ENCODE data around the gene OR11A1.
"Not testable (repeated sequence)": the region's sequence is repeated elsewhere in the genome, so short reads cannot be mapped to it uniquely, and the experiment has no call there.

The OR11A1 gene

DNA sequence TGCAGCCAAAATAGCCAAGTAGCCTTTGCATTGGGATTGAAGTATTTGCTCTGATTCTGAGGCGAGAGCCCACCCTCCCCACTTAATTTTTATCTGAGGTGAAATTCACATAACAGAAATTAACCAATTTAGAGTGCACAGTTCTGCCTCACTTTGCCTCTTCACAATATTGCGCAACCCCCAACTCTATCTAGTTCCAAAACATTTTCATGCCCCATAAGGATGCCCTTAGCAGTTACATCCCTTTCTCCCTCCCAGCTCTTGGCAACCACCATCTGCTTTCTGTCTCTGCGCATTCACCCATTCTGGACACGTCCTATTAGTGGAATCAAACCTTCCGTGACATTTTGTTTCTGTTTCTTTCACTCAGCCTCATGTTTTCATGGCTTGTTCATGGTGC lies 21.9 kb upstream of the OR11A1 start:
- no peak for DNase-seq (ENCODE audit: low read depth)

DNA sequence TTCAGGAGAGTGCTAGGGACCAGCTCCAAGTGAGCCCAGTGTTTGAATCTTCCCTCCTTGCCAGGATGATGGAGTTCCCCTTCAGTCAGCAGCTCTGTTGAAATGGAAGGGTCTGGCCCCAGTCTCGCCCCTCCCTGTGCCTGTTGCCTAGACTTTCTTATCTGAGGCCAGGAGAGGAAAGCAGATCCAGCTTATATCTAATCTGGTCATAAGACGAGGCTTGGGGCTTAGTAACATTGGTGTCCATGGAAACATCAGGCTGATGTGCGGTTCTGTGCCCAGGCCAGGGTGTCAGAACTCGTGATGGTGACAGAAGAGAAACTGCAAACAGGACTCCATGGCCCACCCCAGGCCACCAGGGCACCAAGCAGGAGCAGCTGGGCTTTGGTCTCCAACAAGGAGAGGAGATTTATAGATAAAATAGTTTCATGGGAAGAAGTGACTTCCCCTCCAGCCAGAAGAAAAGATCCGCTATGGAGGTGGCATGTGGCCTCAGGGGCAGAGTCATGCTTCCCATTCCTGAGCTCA lies 21.1 kb upstream of the OR11A1 start:
- peak; percentile 35 for DNase-seq (ENCODE audit: low read depth)

DNA sequence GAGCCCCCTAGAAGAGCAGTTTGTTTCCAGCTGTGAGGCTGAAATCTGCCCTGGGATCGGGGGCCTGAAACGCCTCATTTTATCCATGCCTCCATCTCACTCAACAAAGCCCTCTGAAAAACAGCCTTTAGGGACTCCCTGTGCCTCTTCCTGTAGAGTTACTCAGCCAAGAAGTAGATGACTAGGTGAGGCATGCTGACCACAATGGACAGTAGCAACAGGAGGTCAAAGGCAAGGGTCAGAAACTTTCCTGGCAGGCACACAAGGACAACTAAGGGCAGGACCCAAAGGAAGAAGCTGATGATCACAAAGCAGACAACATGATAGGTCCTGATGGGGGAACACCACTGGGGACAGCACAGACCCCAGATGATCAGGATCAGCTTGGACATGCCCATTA lies 18.1 kb upstream of the OR11A1 start:
- no peak for DNase-seq (ENCODE audit: low read depth)

DNA sequence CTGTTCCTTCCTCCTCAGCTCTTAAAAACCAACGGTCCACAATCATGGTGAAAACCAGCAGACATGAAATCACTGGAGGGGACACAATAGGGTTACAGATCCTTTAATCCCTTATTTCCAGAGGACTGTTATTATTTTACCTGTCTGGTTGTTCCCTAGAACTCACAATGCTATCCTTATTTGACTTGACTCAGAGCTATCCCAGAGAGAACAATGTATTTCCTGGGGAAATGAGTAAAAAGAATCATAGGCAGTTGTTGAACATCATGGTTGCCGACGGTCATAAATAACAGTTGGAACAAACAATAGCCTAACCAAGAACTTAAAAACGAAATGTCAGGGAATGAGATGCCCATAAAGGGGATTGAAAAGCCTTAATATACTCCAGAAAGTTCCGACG lies 9.4 kb upstream of the OR11A1 start:
- DNase-seq (ENCODE audit: low read depth) = no peak

DNA sequence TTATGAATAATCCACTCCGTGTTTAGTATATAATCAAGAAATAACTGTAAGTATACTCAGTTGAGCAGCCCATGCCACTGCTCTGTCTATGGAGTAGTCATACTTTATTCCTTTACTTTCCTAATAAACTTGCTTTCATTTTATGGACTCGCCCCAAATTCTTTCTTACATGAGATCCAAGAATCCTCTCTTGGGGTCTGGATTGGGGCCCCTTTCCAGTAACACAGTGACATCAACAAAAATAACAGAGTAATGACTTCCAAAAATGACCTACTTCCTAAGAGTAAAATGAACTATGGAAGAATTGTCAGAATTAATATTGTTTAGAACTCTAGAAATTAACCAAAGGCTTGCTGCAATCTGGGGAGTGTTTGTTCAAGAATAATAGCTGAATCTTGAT lies 8.9 kb upstream of the OR11A1 start:
- no peak for DNase-seq (ENCODE audit: low read depth)

DNA sequence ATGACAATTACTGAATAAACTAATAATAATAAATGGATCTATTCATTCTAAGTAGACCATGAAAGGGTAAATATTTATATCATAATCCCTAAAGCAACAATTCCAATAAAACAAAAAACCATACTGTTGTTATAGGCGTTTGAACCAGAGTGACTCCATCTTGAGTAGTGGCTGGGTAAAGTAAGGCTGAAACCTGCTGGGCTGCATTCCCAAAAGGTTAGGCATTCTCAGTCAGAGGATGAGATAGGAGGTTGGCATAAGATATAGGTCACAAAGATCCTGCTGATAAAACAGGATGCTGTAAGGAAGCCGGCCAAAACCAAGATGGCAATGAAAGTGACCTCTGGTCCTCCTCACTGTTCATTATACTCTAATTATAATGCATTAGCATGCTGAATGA lies 8.4 kb upstream of the OR11A1 start:
- no peak for DNase-seq (ENCODE audit: low read depth)

DNA sequence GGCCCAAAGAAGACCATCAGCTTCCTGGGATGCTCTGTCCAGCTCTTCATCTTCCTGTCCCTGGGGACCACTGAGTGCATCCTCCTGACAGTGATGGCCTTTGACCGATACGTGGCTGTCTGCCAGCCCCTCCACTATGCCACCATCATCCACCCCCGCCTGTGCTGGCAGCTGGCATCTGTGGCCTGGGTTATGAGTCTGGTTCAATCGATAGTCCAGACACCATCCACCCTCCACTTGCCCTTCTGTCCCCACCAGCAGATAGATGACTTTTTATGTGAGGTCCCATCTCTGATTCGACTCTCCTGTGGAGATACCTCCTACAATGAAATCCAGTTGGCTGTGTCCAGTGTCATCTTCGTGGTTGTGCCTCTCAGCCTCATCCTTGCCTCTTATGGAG lies 5.2 kb upstream of the OR11A1 start:
- DNase-seq (ENCODE audit: low read depth) = no peak

DNA sequence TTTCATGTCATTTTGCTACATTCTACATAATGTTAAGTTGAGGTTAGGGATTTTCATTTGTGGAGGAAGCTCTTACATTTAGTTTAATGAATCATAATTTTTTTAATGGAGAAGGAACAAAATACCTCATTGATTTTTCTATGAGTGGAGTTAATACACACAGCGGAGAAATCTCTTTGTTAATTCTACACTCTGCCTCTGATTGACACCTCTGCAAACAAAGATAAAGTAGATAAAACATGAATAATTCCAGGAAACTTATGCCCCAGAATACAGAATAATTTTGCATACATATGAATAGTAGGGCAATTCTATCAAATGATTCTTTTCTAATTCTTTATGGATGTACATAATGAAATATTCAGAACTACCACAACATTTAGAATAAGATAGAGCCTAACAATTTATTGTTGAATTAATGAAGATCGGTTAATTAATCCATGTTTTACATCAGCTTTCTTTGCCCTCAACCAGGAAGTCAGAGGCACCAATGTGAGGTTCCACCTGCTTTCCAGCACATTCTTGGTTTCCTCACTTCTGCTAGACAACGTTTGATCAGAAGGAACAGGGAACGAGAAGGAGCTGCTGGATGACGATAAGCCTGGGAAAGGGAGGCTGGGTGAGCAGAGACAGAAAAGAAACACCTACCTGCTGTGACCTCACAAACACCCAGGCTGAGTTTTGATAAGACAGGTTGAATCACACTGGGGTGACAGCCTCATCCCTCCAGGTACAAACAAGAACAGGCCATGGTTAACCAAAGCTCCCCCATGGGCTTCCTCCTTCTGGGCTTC lies 4.3 kb upstream of the OR11A1 start:
- no peak for DNase-seq (ENCODE audit: low read depth)

DNA sequence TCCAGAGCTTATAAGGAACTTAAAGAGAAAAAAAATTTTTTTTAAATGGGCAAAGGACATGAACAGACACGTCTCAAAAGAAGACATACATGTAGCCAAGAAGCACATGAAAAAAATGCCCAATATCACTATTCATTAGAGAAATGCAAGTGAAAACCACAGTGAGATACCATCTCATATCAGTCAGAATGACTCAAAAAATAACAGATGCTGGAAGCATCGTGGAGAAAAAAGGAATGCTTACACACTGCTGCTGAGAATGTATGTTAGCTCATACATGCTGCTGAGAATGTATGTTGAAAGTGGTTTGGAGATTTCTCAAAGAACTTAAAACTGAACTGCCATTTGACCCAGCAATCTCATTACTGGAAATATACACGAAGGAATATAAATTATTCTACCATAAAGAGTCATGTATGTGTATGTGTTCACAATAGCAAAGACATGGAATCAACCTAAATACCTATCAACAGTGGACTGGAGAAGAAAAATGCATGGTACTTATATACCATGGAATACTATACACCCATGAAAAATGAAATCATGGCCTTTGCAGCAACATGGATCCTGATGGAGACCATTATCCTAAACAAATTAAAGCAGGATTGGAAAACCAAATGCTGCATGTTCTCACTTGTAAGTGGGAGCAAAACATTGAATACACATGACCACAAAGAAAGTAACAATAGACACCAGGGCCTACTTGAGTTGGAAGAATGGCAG lies 5.2 kb downstream of the OR11A1 start:
- no peak for DNase-seq (ENCODE audit: low read depth)

DNA sequence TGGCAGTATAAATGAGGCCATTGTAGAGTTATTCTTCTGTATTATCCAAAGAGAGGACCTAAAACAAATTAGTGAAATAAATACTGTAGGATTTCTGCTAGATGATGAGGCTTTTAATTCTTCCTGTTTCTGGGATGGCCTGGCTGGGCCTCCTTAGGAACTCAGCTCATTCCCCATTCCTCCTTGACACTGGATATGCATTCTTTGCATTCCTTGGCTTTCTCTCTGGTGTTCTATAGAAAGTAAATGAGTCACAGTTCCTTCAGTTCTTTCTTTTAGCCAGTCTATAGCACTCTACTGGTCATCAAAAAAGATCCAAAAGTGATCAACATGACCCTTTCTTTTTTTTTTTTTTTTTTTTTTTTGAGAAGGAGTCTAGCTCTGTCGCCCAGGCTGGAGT lies 9.2 kb downstream of the OR11A1 start:
- DNase-seq (ENCODE audit: low read depth) = no peak

DNA sequence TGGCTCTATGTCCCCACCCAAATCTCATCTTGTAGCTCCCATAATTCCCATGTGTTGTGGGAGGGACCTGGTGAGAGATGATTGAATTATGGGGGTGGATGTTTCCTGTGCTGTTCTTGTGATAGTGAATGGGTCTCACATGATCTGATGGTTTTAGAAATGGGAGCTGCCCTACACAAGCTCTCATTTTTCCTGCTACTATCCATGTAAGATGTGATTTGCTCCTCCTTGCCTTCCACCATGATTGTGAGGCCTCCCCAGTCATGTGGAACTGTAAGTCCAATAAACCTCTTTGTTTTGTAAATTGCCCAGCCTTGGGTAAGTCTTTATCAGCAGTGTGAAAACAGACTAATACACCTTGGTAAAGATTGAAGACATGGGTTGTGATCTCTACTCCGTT lies 12.8 kb downstream of the OR11A1 start:
- not testable (repeated sequence) for DNase-seq (ENCODE audit: low read depth)

DNA sequence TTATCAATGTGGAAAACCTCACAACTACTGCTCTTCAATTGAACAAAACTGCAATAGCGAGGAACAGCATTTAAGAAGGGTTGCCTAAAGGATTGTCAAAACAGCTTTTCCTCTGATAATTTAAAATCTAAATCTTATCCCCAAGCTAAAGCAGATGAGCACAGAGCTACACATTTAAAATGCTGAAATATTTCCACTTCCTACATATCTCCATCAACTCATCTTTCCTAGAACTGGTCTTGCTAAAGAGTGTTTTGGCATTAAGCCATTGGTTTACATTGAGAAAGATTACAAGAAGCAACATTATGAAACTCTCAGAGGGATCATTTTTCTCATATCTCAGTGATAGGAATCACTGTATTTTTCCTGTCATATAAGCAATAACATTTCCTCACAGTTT lies 14.2 kb downstream of the OR11A1 start:
- DNase-seq (ENCODE audit: low read depth) = no peak

DNA sequence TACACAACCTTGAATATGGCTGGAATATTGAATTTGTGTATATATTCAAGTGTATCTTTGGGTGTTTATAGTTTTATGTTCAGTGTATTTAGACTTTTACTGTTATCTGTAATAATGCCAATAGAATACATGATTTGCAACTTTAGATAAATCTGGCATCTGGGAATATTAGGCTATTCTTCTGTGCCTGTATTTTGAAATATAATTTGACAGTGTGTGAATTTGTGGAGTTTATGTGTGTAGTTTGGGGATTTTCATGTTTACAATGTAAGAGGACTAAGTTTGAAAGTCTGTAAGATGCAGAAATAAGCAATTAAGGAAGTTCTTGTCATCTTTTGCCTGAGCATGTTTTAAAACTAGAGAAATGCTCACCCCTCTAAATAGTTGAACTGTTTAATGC lies 17.9 kb downstream of the OR11A1 start, which contains the start of gene OR10C1:
OR10C1 (plus strand) TSS at position 301 of the 400 bp plus-strand sequence. CDS start 710 bp downstream, outside the sequence.
- no peak for DNase-seq (ENCODE audit: low read depth)

DNA sequence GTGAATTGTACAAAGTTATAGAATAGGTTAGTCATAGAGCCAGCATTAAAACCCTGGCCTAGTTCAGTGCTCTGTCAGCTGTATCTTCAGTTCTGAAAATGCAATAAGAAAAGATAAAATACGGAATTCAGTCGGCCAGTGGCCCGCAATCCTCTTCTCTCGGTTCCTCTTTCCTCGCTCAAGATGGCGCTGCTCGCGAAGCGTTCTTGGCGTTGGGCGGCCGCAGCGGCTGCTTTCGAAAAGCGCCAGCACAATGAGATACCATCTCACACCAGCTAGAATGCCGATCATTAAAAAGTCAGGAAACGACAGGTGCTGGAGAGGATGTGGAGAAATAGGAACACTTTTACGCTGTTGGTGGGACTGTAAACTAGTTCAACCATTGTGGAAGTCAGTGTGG lies 20.1 kb downstream of the OR11A1 start:
- not testable (repeated sequence) for DNase-seq (ENCODE audit: low read depth)

DNA sequence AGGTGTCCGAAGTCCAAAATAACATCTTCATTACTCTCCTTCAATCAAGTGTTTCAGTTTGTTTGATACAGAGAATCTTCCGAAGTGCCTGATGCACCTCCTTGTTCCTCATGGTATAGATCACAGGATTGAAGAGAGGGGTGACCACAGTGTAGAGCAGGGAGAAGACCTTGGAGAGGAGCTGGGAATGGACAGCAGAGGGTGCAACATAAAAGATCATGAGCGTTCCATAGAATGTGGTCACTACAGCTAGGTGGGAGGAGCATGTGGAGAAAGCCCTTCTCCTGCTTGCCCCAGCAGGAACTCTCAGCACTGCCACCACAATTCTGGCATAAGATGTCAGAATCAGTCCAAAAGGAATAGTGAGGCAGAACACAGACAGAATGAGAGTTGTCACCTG lies 30.2 kb downstream of the OR11A1 start:
- no peak for DNase-seq (ENCODE audit: low read depth)

DNA sequence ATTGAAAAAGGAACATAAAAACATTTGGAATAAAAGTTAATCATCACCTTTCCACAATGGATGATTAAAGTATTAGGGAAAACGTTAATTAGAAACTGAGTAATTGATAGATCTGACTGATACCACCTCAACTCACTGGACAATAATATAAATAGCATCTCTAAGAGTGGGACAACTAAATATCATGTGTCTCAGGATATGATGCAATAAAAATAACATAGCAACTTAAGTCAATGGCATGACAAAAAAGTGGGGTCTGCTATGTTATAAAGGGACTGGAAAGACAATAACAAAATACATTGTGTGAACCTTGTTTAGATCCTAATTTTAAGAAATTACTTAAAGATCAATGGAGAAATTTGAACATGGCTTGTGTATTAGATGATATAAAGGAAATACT lies 31.8 kb downstream of the OR11A1 start:
- no peak for DNase-seq (ENCODE audit: low read depth)

DNA sequence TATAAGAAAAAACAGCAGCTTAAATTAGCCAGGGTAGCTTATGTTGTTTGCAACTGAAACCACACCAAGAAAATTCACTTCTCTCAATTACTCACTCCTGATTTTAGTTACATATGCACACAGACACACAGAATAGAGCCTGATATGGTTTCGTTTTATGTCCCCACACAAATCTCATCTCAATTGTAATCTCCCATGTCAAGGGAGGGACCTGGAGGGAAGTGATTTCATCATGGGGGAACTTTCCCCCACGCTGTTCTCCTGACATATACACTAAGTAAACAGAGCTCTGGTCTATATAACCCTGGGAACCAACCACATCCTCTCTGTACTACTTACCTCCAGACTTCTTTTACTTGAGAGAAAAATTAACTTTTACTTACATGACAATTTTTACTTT lies 32.3 kb downstream of the OR11A1 start:
- no peak for DNase-seq (ENCODE audit: low read depth)

DNA sequence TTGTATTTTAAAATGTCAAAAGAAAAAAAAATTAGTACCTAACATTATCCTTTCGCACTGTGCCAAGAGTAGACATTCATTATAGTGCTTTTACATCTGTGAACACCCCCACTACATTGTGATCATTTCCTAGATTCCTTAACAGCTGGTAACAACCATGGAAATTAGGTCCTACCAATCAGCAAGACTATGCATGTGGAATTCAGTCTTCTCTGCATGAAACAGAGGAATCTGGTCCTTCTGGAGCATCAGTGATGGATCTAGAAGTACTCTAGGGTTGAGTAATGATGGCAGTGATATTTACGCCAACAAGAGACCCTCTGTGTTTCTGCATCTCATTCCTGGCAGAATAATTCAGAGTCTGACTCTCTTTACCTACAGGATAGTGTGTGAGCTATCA lies 32.7 kb downstream of the OR11A1 start:
- DNase-seq (ENCODE audit: low read depth) = no peak

DNA sequence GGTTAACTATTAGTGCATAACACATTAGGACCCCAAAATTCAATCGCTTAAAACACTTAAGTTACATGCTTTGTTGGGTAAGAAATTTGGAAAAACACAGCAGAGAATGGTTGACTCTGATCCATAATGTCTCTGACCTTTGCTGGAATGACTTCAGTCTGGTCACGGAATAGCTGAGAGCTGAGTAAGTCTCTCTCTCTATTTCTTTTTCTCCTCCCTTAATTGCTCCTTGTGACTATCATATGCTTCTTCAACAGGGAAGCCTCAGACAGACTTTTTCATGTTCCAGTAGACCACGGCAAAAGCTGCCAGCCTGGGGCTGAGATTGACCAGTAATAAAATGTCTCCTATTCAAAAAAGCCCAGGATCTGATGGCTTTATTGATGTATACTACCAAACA lies 37.4 kb downstream of the OR11A1 start:
- DNase-seq (ENCODE audit: low read depth) = no peak

DNA sequence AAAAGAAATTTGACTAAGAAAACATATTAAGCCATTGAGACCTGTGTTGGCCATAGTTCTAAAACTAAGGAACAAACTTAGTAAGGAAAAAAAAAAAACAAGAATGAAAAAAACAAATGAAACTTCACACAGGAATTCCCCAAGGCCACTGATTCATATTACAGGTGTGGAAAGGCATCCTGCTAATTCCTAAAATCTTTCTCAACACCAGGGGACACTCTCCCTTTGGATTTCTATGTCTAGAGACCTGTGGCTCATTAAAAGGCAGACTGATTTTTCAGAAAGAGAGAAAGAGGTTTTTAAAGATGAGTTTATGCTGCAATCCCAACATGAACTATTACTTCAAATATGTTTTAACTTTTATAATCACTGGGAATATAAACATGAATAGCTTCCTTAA lies 42.3 kb downstream of the OR11A1 start, which contains the start of gene OR12D1:
OR12D1 (plus strand) TSS at position 341 of the 400 bp plus-strand sequence.
- DNase-seq (ENCODE audit: low read depth) = no peak

DNA sequence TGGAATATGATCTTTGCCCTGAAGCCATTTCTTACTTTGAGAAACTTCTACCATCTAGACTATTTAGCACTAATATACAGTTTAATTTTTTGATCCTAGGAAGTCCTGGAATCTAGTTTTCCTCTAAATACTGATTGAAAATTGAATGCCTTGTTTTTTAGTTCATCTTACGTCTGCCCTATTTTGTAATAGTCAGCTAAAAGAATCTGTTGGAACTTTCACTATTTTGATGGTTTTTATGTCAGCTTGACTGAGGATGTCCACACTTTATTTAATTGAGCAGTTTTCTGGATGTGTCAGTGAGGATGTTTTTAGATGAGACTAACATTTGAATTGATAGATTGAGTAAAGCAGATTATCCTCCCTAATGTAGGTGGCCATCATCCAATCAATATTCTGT lies 53.1 kb downstream of the OR11A1 start:
- DNase-seq (ENCODE audit: low read depth) = no peak

DNA sequence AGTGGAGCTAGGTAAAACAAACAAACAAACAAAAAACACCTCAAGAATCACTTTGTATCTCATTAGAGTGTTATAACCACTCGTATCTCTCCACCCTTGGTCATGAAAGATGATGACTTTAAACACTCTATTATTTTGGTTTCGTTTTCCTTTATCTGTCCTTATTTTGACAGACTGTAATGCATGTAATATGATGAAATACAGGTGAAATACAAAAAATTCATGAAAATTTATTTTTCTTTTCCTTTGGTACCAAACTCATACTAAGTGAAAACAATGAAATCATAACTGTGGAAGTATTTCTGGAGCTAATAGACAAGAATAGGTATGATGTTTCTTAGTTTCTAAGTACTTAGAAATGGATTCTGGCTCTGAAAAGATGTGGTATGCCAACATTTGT lies 57.3 kb downstream of the OR11A1 start:
- DNase-seq (ENCODE audit: low read depth) = no peak

DNA sequence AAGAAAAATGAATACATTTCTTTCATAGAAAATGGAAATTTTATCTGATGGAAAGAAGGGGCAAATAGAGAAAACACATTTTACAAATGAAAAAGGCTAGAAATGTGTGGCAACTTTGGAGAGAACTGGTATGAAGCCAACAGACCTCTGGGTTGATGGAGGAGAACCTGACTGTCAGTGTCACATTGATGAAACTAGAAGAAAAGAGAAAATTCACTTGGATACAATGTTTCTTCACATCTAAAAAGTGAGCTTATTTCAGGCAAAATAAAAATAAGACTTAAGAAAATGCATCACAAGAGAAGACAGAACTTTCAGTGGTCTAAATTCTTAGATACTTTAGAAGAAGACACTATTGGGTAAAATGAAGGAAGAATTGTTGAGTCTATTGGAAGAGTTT lies 61.5 kb downstream of the OR11A1 start, which contains the start of gene OR12D2:
OR12D2 (plus strand) TSS at position 301 of the 400 bp plus-strand sequence. CDS start 1,069 bp downstream, outside the sequence.
- no peak for DNase-seq (ENCODE audit: low read depth)

Data from CMK (cell line).